NCI-H2227 treated with DMSO at 0.1 percent for 48 hours (cell line): Measurements from ENCODE around the gene CDH1.
"Not testable (repeated sequence)": the region's sequence is repeated elsewhere in the genome, so short reads cannot be mapped to it uniquely, and the experiment has no call there.

Experiments
- DNase-seq: peaks from one replicate; lab custom pipeline; 2025; lab: John Stamatoyannopoulos, UW

Gene CDH1

DNA sequence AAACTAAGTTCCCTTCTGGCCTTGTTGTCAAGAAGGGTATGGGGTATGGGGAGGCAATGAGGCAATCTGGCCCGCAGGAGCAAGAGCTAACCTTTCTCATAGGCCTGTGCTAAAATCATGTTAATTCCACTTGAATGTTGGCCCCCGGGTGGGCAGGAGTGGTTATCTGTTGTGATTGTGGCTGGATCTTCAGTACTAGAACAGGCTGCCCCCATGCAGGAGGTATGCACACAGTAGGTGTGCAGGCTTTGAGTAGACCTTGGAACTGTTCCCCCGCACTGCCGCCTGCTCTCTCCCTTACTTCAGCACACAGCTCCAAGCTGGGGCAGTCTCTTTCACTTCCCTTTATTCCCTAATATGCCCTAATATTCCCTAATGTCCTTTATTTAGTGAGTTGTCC lies 53.9 kb downstream of the CDH1 start:
- no peak for DNase-seq

DNA sequence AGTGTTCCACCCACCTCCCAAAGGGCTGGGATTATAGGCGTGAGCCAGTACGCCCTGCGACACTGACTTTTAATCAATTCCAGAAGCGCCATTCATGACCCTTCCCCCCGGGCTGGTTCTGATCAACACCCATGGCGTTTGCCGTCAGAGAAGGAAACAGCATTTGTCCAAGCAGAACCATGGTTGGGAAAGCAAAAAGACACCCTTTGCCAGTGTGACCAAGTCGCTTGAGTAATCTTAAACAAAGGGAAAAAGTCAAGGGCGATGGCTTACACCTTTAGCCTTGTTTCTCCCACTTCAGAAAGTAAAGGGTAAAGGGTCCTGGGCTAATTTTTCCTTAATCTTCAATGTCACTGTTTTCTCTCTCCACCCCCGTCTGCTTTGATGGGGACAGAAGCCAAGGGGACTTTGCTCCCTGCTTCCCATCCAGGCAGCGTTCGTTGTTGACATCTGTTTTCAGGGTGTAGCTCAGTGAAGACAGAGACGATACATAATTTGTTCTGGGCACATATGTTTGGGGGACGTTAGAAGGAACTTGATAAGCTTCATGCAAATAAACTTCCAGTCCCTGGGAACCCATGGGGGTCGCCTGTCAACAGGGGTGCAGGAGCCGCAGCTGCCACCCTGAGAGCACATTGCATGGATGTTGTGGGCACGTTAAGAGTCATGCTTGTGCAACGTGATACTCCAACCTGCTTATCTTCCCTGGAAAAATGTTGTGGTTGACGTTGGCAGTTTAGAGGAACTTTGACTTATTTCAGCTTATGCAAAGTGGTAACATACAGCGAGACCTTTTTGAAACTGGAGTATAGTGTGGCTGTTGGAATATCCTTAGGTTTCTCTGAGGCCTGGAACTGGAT lies 55.6 kb downstream of the CDH1 start:
- no peak for DNase-seq

DNA sequence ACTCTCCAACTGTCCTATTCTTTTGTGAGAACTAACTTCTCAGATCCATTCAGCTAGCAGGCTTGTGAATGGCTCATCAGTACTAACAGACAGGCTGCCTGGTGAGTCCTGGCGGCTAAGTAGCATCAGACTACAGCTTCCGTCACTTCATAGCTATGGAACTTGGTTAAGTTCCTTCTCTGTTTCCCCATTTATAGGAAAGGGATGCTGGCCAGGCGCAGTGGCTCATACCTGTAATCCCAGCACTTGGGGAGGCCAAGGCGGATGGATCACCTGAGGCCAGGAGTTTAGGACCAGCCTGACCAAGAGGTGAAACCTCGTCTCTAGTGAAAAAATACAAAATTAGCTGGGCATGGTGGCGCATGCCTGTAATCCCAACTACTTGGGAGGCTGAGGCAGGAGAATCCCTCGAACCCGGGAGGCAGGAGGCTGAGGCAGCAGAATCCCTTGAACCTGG lies 56.3 kb downstream of the CDH1 start:
- DNase-seq: no peak

DNA sequence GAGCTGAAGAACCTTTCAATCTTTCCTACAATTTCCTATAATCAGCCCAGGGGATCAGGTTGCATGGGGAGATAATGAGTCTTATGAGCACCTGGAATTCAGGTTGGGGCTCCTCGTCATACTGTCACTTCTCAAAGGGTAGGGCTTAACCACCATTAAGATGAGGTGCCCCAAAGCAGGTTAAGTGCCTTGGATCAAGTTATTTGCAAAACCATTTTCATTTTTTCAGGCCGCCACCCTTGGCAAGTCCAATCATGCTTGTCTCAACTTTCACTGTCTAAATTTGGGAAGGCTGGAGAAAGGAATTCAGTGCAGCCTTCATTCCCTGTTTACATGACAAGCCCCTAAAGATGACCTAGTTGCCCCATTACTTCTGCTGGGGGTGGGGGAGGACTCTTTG lies 61.3 kb downstream of the CDH1 start:
- no peak for DNase-seq

DNA sequence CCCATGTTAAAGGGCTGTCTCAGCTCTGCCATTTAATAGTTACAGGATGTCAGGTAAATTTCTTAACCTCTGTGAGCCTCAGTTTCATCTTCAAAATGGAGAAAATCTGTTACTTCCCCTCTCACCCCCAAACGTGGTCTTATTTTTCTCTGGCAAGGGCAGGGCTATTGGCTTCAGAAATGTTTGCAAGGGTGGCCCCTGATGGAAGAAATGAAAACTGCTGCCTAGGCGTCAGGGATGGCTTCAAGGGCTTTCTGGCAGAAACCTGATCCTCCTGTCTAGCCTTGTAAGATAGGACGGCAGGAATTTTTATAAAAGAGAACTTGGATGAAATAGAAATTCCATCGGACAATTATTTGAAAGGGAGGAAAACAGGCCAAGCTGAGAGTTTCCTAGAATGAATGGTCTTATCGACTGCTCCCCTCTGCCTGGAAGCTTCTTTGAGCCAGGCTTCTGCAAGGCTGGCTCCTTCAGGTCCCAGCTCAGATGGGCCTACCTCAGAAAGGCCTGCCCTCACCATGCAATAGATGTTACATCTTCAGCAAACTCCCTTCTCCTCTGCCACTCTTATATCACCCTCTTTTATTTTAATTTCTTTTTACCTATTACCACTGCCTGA lies 63.3 kb downstream of the CDH1 start:
- DNase-seq: no peak

DNA sequence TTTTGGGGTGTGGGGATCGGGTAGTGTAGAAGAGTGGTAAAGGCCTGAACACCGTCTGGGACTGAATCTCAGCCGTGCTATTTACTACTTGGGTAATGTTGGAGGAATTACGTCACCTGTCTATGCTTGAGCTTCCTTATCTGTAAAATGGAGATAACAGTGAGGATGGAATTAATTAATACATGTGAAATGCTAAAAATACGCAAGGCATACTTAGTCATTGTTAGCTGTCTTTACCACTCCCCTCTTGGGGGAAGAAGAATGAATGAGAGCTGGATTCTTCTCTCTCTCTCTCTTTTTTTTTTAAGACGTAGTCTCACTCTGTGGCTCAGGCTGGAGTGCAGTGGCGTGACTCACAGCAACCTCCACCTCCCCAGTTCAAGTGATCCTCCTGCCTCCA lies 65.1 kb downstream of the CDH1 start:
- DNase-seq: no peak

DNA sequence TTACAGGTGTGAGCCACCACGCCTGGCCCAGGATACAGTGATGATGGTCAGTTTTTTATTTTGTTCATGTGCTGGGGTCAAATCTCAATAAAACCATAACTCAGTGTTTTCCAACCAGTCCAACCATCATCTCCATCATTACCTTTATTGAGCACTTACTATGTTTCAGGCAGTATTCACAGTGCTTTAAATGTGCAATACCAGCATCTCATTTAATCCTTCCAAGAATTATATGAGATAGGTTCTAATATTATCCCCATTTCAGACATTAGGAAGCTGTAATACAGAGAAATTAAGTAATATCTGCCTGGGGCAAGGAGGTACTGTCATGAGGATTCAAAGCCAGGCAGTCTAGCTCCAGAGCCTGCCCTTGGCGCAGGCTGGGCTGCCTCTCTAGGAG lies 69.3 kb downstream of the CDH1 start:
- DNase-seq: no peak

DNA sequence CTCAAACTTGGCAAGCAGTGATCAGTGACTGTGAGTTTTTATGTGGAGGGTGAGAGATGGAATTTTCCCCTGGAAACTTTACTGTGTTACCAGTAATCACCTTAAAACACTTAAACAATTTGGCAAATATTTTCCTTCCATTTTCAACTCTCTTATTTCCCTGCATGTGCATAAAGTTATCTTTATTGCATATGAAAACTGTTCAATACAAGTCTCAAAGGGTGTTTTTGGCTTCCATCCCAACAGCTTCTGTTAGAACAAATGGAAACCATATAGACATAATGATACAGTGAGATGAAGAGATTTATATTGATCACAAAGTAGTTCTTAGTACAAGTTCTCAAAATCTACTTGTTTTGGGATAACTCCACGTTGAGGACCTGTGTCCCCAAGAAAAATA lies 69.9 kb downstream of the CDH1 start:
- DNase-seq: no peak

DNA sequence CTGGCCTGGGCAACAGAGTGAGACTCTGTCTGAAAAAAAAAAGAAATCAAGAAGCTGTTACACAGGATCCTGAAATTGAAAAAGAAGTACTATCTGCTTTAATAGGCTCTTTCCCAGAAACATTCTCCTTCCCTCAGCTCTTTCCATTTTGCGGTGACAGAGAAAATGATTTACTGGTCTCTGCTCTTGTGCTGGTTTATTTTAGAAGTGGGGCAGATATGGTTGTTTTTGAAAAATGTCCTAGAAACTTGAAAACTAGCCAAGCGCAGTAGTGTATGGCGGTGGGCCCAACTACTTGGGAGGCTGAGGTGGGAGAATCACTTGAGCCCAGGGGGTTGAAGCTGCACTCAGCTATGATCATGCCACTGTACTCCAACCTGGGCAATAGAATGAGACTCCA lies 77.4 kb downstream of the CDH1 start:
- no peak for DNase-seq

DNA sequence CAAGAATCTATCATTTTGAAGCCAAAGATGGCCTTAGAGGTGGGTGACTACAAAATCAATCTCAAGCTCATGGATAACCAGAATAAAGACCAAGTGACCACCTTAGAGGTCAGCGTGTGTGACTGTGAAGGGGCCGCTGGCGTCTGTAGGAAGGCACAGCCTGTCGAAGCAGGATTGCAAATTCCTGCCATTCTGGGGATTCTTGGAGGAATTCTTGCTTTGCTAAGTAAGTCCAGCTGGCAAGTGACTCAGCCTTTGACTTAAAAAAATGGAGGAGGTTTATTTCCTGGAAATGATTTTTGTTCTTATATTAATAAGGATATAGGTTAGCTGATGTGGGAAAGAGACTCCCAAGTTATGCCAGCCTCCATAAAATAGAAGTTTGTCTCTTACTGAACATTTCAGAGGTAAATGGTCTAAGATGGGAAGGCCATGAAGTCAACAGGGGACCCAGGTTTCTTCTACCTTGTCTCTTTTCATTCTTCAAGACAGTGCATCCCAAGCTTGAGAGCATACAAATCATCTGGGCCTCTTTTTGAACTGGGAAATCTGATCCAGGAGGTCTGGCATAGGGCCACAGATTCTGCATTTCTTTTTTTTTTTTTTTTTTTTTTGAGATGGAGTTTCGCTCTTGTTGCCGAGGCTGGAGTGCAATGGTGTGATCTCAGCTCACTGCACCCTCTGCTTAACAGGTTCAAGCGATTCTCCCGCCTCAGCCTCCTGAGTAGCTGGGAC lies 86.5 kb downstream of the CDH1 start:
- no peak for DNase-seq

DNA sequence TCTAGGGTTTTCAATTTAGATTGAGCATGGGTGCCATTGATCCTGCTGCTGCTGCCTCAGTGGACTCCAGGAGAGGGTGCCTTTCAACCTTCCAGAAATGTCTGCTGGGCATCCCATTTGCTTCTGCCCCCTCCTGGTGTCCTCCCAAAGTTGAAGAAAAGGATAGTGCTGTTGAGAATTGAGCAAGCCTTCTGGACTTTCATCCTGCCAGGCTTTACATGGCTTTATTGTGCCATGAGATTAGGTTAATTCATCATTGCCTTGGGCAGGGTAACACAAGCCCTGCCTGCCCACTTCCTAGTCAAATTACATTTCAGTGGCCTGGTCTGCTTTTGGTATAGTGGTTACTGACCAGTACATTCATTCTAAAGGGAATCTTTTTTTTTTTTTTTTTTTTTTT lies 88.3 kb downstream of the CDH1 start:
- DNase-seq: no peak

DNA sequence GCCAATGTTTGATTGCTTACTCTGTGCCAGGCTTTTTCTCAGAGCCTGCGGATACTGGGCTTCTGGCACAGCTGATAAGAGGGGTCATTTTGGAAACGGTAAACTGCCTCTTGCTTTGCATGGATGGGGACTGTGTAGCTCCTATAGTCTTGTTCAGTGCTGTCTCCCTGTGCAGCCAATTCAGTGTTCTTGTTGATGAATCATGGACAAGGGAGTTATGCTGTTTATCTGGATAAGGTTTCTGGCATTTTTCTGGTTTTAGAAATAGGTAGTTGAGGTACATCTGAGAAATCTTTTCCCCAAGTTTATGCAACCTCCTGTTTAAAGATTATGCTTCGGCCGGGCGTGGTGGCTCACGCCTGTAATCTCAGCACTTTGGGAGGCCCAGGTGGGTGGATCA lies 89.6 kb downstream of the CDH1 start:
- no peak for DNase-seq

DNA sequence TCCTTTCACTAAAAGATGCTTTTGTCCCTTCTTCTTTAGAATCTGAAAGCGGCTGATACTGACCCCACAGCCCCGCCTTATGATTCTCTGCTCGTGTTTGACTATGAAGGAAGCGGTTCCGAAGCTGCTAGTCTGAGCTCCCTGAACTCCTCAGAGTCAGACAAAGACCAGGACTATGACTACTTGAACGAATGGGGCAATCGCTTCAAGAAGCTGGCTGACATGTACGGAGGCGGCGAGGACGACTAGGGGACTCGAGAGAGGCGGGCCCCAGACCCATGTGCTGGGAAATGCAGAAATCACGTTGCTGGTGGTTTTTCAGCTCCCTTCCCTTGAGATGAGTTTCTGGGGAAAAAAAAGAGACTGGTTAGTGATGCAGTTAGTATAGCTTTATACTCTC lies 96.2 kb downstream of the CDH1 start:
- no peak for DNase-seq

DNA sequence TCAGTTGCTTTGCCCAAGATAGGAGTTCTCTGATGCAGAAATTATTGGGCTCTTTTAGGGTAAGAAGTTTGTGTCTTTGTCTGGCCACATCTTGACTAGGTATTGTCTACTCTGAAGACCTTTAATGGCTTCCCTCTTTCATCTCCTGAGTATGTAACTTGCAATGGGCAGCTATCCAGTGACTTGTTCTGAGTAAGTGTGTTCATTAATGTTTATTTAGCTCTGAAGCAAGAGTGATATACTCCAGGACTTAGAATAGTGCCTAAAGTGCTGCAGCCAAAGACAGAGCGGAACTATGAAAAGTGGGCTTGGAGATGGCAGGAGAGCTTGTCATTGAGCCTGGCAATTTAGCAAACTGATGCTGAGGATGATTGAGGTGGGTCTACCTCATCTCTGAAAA lies 97.5 kb downstream of the CDH1 start:
- DNase-seq: no peak

DNA sequence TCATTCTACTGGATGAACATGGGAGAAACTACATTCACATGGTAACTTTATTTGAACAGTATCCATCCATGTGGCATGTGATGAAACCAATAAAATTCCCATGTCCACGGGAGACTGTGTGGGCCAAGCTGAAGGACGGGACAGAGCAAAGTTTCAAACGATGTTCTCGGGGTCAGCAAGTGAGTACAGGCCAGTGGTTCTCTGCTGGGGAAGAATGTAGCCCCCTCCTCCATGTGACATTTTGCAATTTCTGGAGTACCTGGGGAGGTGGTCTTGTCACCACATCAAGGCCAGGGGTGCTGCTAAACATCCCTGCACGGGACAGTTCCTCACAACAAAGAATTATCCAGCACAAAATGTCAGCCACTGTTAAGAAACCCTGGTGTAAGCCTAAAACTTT lies 98.9 kb downstream of the CDH1 start:
- DNase-seq: no peak

DNA sequence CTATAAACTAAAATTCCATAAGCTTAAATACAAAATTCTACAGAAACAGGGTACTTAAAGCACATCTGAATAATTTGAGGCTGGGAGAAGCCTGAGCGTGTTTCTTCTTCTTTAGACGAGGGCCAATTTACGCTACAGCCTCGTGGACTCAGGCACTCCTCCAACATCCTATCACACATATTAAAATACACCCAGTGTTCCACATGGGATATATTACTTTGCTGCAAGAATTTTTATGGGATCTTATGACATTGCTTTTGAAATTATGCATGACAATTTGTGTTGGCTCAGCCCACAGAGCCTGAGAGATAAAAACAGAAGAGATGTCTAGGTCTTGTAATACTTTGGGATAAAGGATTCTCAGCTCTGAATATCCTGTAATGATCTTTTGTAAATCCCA lies 102.7 kb downstream of the CDH1 start:
- no peak for DNase-seq

DNA sequence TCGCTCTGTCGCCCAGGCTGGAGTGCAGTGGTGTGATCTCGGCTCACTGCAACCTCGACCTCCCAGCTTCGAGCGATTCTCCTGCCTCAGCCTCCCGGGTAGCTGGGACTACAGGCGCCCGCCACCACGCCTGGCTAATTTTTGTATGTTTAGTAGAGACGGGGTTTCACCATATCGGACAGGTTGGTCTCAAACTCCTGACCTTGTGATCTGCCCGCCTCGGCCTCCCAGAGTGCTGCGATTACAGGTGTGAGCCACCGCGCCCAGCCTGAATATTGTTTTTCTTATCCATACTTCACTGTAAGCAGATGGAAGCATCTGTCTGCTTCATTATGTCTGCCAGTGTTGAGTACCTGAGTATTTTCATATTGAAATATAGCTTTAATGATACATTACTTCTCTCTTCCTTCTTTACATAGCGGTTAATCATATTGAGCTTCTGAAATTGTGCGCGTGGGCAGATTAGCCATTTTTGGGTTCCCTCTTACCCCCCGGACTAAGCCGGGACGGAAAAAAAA lies 105.9 kb downstream of the CDH1 start:
- DNase-seq: not testable (repeated sequence)

DNA sequence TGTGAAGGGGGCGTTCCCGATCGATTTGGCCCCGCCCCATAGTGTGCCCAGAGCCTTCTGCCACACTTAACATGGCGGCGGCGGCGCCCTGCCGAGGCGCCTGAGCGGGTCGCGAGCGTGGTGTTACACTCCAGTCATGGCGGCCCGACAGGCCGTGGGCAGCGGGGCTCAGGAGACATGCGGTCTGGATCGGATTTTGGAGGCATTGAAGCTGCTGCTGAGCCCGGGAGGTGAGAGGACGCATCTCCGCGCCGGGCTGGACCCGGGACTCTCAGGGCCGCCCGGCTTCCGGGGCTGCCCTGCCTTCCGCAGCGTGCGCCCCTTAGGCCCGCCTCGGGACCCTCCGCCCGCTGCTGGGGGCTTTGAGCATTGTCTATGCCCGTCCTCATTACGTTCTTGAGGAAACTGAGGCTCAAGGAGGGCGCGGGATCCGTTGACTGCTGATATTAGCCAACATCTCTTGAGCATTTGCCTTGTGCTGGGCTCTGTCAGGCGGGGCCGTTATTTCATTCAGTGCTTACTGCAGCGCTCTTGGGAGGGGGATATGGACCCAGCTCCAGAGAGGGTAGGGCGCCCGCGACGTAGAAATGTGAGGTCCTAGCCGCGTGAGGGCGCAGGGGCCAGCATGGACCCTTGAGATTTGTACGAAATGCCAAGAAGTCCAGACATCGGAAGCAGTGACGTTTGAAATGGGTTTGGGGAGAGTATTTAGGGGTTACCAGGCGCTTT lies 106.6 kb downstream of the CDH1 start, which contains the start of gene TANGO6:
Gene TANGO6, plus strand, starts transcription at position 50 of the 729 bp plus-strand sequence. Its CDS starts 87 bp downstream, at position 137.
- DNase-seq: peak; percentile 76

DNA sequence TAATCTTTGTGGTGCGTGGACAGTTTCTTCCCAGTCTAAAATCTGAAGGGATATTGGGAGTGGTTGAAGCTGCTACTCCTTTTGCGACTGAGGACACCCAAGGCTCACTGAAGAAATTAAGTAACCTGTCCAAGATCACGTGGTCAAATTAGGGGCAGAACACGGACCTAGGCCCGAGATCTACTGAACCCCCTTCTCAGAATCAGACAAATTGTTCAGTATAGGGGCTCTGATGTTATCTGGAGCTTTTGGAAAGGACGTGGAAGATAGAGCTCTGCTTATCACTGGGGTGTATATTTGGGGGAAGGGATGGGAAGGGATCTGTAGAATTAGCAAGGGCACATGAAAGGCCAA lies 107.1 kb downstream of the CDH1 start:
- DNase-seq: no peak

DNA sequence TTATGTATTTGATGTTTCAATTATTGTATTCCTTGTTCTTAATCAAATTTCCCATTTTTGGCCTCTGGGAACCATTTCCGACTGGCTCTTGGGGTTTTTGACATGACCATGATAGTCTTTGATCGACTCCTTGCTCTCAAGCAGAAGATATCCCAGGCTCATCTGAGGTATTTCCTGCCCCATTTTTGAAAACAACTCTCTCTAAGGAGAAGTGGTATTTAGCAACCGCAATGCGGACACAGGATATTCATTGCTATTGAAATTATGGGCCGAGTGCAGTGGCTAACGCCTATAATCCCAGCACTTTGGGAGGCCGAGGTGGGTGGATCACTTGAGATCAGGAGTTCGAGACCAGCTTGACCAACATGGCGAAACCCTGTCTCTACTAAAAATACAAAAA lies 111.7 kb downstream of the CDH1 start:
- DNase-seq: no peak

DNA sequence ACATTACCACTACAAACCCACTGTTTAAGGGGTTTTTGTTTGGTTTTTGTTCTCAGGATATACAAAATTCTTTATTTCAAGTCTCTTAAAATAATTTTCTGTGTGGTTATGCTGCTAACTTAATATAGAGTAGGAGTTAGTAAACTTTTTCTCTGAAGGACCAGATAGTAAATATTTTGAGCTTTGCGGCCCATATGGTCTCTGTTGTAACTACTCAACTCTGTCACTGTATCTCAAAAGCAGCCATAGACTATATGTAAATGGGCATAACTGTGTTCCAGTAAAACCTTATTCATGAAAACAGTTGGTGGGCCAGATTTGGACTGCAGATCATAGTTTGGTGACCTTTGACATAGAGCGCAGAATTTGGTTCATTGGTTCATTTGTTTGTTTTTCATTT lies 113.4 kb downstream of the CDH1 start:
- no peak for DNase-seq

DNA sequence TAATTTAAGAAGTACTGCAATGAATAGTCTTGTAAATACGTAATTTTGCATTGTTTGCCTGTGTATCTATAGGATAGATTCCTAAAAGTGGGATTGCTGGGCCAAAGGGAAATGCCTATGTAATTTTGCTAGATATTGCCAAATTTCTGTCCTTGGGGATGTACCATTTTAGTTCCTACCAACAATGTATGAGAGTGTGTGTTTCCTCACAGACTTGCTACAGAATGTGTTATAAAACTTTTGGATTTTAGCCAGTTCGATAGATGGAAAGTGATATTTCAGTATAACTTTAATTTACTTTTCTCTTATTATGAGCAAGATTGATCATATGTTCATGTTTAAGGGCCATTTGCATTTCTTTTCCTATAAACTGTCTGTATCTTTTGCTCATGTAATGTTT lies 114.5 kb downstream of the CDH1 start:
- DNase-seq: no peak
